Upper lobe of left lung (tissue), 6 donors: ENCODE measurements around the gene MTIF2. TPM values are rescaled to one million over a fixed set of nuclear protein-coding genes. Genes with fewer than 3 reads are reported as not detected.

Source experiments
- ATAC-seq, 2 donors: fragments of 200-7000 bp; cut with Tn5 transposase; one replicate each; pipeline ENCODE4 v1.9.1; 2022; ENCODE audit warnings: mild to moderate bottlenecking in 2 of 2, moderate library complexity in 2 of 2; ENCODE audit not compliant: low FRiP score in 2 of 2
- DNase-seq, 2 donors: peaks; one replicate each; pipeline ENCODE4 v3.0.0-alpha.2; 2019 to 2020
- H3K27ac ChIP-seq, 4 donors: fragments of 200-600 bp; sonication (generic); one replicate each; pipeline ENCODE4 v1.5.1; 2016 to 2019
- H3K27me3 ChIP-seq, 4 donors: fragments of 200-600 bp; sonication (generic); one replicate each; pipeline ENCODE4 v1.5.1; 2017 to 2019
- H3K36me3 ChIP-seq, 4 donors: fragments of 200-600 bp; sonication (generic); one replicate each; pipeline ENCODE4 v1.5.1; 2016 to 2019
- H3K4me1 ChIP-seq, 4 donors: fragments of 200-600 bp; sonication (generic); one replicate each; pipeline ENCODE4 v1.5.1; 2018 to 2019
- H3K4me3 ChIP-seq, 4 donors: fragments of 200-600 bp; sonication (generic); one replicate each; pipeline ENCODE4 v1.5.1; 2017 to 2019; ENCODE audit warnings: mild to moderate bottlenecking in 2 of 4, moderate library complexity in 1 of 4
- H3K9me3 ChIP-seq, 4 donors: fragments of 200-600 bp; sonication (generic); one replicate each; pipeline ENCODE4 v1.5.1; 2018 to 2019
- EP300 ChIP-seq, 4 donors: sonication (generic); formaldehyde crosslinking; IDR thresholded peaks; one replicate each; pipeline ENCODE4 v1.5.1; 2017; ENCODE audit warnings: antibody characterized with exemption in 4 of 4, control low read depth in 2 of 4
- POLR2A ChIP-seq, 4 donors: fragments of 450-650 bp; IDR thresholded peaks; one replicate each; pipeline ENCODE4 v1.5.1; 2016 to 2017; ENCODE audit warnings: antibody characterized with exemption in 4 of 4, mild to moderate bottlenecking in 2 of 4
- POLR2AphosphoS5 ChIP-seq, 2 donors: sonication (generic); formaldehyde crosslinking; IDR thresholded peaks; one replicate each; pipeline ENCODE4 v1.5.1; 2017; ENCODE audit warnings: antibody characterized with exemption in 2 of 2
- WGBS, 2 donors: methylation state at CpG; one replicate each; pipeline ENCODE4 v1.1.5; 2017 to 2018; 5-methylcytosine and 5-hydroxymethylcytosine counted together
- total RNA-seq, 6 donors: library from RNA; depleted of rRNA in 4 of 6; stranded (reverse); fragments of >200 nt in 4 of 6; gene quantifications; one replicate each; pipeline versions ENCODE4 v1.1.0 to v1.2.1, GENCODE V29; 2016 to 2021
- TF ChIP-seq, protein P1 (sequence below), 6 experiments: fragments of 450-650 bp in 4 of 6; fragments of 200-600 bp in 2 of 6; sonication (generic) in 2 of 6; IDR thresholded peaks; one replicate each; pipeline ENCODE4 v1.5.1; 2016 to 2019; ENCODE audit warnings: antibody characterized with exemption in 6 of 6
- donor health status: DM: no; HTN: no; CAD: no; lungs with moderate emphysema.
- donor health status: DM: no; HTN: yes; CAD: no; lungs with severe emphysema.

The MTIF2 gene
- total RNA-seq, 6 donors from 2014 or later = 15.0 to 45.1 (median 22.8) TPM

GRCh38 chr2:55236992-55237543 is 32.0 kb downstream of the MTIF2 start:
- ATAC-seq (no peak), DNase-seq (no peak)
- TF ChIP-seq, protein P1, sequence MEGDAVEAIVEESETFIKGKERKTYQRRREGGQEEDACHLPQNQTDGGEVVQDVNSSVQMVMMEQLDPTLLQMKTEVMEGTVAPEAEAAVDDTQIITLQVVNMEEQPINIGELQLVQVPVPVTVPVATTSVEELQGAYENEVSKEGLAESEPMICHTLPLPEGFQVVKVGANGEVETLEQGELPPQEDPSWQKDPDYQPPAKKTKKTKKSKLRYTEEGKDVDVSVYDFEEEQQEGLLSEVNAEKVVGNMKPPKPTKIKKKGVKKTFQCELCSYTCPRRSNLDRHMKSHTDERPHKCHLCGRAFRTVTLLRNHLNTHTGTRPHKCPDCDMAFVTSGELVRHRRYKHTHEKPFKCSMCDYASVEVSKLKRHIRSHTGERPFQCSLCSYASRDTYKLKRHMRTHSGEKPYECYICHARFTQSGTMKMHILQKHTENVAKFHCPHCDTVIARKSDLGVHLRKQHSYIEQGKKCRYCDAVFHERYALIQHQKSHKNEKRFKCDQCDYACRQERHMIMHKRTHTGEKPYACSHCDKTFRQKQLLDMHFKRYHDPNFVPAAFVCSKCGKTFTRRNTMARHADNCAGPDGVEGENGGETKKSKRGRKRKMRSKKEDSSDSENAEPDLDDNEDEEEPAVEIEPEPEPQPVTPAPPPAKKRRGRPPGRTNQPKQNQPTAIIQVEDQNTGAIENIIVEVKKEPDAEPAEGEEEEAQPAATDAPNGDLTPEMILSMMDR (IDR thresholded peaks at IDR 0.05) = no peak
- TF ChIP-seq EP300 (IDR thresholded peaks at IDR 0.05) = no peak
- TF ChIP-seq POLR2A (IDR thresholded peaks at IDR 0.05) = no peak
- no peak for TF ChIP-seq POLR2AphosphoS5 (IDR thresholded peaks at IDR 0.05)
- Histone ChIP-seq H3K36me3 (peaks cover 9 to 76% (median 20%) of the 10 kb centered on the region in 4 donors), H3K4me3 (no peak overlapping the region), H3K27ac (no peak overlapping the region), H3K9me3 (no peaks in the 10 kb centered on the region), H3K27me3 (no peaks in the 10 kb centered on the region), H3K4me1 (peaks cover 12 to 24% (median 19%) of the 10 kb centered on the region in 4 donors)
- WGBS, 2 donors = 93 to 94% methylated on average over 2 of the region's 2 CpGs

- Histone ChIP-seq H3K27me3 (no peaks in the 10 kb centered on the region), H3K36me3 (peaks cover 9 to 68% (median 18%) of the 10 kb centered on the region in 4 donors), H3K4me1 (peaks cover 19 to 32% (median 22%) of the 10 kb centered on the region in 4 donors), H3K9me3 (no peaks in the 10 kb centered on the region), H3K4me3 (no peak overlapping the region), H3K27ac (no peak overlapping the region)
- WGBS, 2 donors = 67 to 78% methylated on average over 3 of the region's 3 CpGs
- DNase-seq (no peak), ATAC-seq (no peak)
- TF ChIP-seq POLR2AphosphoS5 (IDR thresholded peaks at IDR 0.05) (no peak), POLR2A (IDR thresholded peaks at IDR 0.05) (no peak), EP300 (IDR thresholded peaks at IDR 0.05) (no peak)
- TF ChIP-seq, protein P1 (IDR thresholded peaks at IDR 0.05) = no peak
These were observed 33.1 kb downstream of the MTIF2 start for GRCh38 chr2:55235724-55236538.

DNA sequence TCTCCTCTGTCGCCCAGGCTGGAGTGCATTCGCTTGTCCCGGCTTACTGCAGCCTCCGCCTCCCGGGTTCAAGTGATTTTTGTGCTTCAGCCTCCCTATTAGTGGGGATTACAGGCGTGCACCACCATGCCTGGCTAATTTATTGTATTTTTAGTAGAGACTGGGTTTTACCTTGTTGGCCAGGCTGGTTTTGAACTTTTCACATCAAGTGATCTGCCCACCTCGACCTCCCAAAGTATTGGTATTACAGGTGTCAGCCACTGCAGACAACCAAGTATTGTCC is 35.4 kb downstream of the MTIF2 start:
- Histone ChIP-seq H3K4me3 (peak overlapping the region; percentile 55 to 94 (median 79)), H3K9me3 (no peaks in the 10 kb centered on the region), H3K27me3 (no peaks in the 10 kb centered on the region), H3K27ac (peak overlapping the region; percentile 89 to 94 (median 92)), H3K4me1 (peaks cover 23 to 36% (median 25%) of the 10 kb centered on the region in 4 donors), H3K36me3 (peaks cover 9 to 51% (median 18%) of the 10 kb centered on the region in 4 donors)
- WGBS, 2 donors = 66 to 73% methylated on average over 7 of the region's 7 CpGs
- no peak for TF ChIP-seq POLR2AphosphoS5 (IDR thresholded peaks at IDR 0.05)
- TF ChIP-seq POLR2A (IDR thresholded peaks at IDR 0.05) = no peak
- no peak for TF ChIP-seq EP300 (IDR thresholded peaks at IDR 0.05)
- TF ChIP-seq, protein P1 (IDR thresholded peaks at IDR 0.05) = no peak
- no peak for DNase-seq
- ATAC-seq = no peak

DNA sequence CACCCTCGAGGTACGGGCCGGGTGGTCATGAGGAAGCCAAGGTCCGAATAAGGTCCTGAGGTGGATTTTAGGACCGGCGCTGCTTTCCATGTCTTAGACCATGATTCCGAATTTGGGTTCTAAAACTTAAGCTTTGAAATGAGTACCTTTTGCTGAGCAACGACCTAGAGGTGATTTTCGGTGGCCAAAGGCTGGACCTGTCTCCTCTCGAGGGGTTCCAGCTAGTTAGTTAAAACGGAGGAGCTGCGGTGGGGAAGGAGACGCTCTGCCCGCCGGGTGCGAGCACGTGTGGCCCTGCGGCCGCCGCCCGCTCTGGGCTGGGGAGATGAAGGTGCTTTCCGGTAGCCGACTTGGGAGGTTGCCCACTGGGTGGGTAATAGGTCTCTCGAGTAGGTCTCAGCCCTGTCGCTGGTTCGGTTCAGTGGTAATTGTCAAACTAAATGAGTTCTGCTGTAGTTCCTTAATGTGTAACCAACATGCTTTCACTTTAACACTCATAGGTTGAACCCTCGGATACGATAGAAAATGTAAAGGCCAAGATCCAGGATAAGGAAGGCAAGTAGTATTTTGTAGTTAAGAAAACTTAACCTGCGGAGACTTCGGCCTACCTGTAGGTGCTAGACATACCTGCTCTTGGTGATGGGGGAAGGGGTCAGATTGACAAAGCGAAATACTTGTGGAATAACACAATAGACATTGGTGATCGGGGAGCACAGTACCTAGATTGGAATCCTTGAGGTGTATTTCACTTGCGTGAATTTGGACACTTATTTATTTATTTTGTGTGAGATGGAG is 36.0 kb downstream of the MTIF2 start:
- Histone ChIP-seq H3K4me3 (peak overlapping the region; percentile 55 to 94 (median 79)), H3K27me3 (no peaks in the 10 kb centered on the region), H3K36me3 (peaks cover 9 to 45% (median 18%) of the 10 kb centered on the region in 4 donors), H3K27ac (peak overlapping the region; percentile 89 to 94 (median 92)), H3K4me1 (peaks cover 23 to 41% (median 30%) of the 10 kb centered on the region in 4 donors), H3K9me3 (no peaks in the 10 kb centered on the region)
- peak; percentile 59 to 88 for DNase-seq
- TF ChIP-seq, protein P1 (IDR thresholded peaks at IDR 0.05) = no peak
- TF ChIP-seq POLR2A (IDR thresholded peaks at IDR 0.05) = no peak
- peak; percentile 47 to 53 for ATAC-seq
- 4% methylated on average over 32 to 33 of the region's 33 CpGs for WGBS, 2 donors
